HG03039 (cell line): Measurements from ENCODE around the gene WFDC1.
"Not testable (repeated sequence)": the region's sequence is repeated elsewhere in the genome, so short reads cannot be mapped to it uniquely, and the experiment has no call there.

ENCODE experiments used
- ATAC-seq: cut with Tn5 transposase; IDR thresholded peaks from one replicate; pipeline ENCODE4 v1.9.1; 2021; ENCODE audit warnings: mild to moderate bottlenecking, moderate library complexity; ENCODE audit not compliant: unreplicated experiment

WFDC1 gene

DNA sequence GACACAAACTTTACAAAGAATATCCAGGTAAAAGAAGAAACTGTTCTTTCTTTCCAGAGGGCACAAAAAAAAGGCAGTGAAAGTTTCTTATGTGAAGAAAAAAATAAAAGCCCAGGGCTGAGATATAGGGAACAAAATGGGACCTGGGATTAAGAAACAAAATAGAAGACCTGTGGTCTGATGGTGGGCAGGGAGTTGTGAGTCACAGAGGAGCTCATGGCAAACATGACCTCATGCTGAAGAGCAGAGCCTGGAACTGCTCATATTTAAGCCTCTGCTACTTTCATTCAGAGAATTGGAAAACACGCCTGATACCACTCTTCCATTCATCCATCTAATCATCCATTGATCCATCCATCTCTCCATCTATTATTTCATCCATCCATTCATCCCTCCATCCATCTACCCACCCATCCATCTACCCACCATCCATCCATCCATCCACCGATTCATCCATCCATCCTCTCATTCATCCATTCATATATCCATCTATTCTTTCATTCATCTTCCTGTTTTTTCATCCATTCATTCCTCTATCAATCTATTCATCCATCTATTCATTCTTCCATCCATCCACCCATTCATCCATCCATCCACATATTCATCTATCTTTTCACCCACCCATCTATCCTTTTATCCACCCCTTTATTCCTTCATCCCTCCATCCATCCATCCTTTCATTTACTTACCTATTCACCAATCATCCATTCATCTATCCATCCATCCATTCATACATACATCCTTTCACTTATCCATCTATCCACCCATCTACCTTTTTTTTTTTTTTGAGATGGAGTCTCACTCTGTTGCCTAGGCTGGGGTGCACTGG is 30.0 kb downstream of the WFDC1 start:
- ATAC-seq: no peak

GRCh38 chr16:84326545-84326944 is 31.9 kb downstream of the WFDC1 start:
- no peak for ATAC-seq

GRCh38 chr16:84327926-84328505 is 33.3 kb downstream of the WFDC1 start:
- no peak for ATAC-seq

DNA sequence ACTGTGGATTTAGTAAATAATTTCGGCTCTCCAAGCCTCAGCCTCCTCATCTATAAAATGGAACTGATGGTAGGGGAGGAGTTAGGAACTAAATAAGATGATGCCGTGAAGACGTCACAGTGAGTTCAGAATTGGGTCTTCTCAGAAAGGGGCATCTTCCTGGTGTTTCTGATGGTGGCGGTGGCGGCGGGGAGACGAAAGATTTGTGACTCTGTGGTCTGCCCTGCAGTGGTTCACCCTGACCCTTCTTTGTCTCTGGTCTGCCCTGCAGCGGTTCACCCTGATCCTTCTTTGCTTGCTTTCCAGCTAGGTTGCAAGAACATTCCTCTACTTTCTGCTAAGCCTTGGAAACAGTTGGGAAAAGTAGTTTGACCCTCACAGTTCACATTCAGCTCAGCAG is 34.3 kb downstream of the WFDC1 start:
- no peak for ATAC-seq

DNA sequence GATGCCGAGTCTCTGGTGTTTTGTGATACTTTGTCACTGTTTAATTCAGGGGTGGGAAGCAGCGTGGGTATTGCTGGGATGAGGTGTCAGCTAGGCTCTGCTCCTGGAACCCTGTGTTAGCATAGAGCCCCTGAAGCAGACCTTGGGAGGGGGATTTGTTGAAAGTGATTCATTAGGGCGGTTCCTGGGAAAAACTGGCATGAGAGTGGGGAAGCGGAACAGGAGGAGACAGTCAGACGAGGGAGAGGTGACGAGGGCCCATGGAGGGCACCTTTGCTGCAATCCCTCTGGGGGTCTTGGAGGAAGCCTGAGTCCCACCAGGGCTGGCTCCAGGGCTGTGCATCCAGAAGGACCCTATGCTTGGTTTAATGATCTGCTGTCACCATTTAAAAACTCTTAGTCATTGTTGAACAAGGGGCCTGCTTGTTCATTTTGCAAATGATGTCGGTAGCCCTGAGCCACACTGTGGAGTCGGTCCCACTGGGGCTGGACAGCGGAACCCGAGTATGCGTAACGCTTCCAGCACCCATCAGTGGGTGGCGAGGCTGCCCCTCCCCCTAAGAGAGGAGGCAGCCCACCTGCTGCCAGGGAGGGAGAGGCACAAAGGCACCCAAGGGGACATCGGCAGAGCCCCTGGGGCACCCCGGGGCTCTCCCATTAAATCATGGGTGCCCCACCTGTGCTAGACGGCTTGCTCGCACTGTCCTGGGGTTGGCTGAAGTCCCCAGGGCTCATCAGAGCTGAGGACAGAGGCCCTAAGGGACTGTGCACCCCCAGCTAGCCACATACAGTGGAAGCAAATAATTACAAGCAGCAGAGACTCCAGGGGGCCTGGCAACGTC is 35.4 kb downstream of the WFDC1 start:
- no peak for ATAC-seq

DNA sequence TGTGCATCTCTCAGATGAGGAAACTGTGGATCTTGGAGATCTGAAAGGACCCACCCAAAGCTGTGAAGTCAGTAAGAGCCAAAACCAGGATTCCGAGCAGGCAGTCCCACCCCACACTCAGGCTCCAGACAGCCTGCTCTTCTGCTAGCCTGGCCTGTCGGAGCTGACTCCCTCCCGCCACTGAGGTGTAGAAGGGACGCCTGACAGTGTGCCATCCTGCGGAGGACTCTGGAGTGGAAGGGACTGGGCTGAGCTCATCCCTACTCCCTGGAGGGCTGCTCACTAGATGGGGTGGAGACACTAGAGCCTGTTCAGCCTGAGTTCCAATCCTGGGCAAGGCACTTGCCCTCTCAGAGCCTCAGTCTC is 36.0 kb downstream of the WFDC1 start:
- ATAC-seq: no peak

- no peak for ATAC-seq
Observed at GRCh38 chr16:84331998-84332780, 37.5 kb downstream of the WFDC1 start.

- ATAC-seq: no peak
Observed at GRCh38 chr16:84332975-84333684, 38.5 kb downstream of the WFDC1 start.

DNA sequence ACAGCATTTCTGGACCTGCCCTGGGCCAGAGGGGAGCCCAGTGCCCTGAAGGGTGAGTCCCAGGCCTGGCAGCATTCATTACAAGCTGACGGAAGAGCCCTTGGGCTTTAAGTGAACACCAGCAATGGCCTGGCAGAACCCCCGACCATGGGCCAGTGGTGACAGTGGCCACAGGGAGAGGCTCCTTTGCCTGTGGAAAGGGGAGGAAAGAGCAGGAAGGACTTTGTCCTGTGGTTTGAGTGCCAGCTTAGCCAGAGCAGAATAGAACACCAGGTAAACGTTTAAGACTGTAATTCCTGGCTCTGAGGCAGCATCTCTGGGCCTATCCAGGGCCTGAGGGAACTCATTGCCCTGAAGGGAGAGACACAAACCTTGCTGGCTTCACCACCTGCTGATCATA is 39.4 kb downstream of the WFDC1 start:
- no peak for ATAC-seq

GRCh38 chr16:84334482-84334881 is 39.8 kb downstream of the WFDC1 start:
- ATAC-seq: no peak

GRCh38 chr16:84337236-84337635 is 42.6 kb downstream of the WFDC1 start:
- ATAC-seq: not testable (repeated sequence)

GRCh38 chr16:84339311-84339710 is 44.6 kb downstream of the WFDC1 start:
- ATAC-seq: no peak

GRCh38 chr16:84339766-84340165 is 45.1 kb downstream of the WFDC1 start:
- ATAC-seq: no peak

DNA sequence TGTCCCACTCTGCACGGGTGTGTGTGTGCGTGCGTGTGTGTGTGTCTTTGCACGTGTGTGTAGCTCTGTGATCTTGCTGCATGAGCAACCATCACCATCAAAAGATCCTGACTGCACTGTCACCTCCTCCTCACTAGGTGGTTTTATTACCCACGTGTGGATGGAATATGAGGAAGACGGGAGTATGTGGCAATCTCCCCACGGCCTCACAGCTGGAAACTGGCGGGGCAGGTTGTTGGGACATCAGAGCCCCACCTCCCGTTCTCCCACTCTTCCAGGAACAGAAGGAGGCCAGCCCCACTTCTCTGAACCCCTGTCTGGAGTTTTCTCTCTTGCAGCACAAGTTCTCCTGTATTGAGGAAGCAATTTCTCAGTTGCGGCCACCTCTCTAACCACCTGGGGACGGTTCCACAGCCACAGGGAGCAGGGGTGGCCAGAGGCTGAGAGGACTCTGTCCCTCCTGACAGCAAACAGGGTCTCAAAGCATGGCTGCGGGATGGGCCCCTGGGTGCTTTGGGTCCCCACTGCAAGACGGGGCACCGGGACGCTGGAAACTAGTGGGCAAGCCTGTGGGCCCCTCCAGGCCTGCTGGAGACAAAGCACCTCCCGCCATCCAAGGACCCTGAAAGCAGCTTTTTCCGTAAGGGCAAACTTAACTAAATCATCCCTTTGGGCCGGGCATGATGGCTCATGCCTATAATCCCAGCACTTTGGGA is 45.8 kb downstream of the WFDC1 start:
- no peak for ATAC-seq

DNA sequence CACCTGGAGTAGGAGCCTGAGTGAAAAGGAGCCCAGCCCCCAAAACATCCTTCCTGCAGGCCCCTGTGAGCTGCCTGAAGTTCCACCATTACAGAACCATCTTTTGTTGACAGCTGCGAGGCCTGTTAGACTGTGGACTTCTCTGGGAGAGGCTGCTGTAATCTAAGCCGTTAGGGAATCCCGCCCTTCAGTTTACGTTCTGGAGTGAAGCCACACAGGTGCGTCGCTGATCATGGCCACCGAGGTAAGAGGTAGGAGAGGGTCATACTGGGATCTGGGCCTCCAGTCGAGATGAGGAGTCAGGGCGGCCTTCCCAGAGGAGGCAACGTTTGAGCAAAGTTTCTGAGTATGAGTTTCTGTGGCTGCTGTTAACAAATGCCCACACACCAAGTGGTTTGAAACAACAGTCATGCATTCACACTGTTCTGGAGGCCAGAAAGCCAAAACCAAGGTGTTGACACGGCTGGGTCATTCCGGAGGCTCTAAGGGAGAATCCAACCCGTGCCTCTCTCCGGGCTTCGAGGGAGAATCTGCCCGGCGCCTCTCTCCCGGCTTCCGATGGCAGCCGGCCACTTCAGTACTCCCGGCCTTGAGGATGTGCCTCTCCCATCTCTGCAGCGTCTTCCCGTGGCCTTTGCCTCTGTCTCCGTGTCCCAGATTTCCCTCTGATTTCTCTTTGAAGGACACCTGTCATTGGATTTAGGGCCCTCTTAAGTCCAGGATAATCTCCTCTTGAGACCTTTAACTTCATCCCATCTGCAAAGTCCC is 47.0 kb downstream of the WFDC1 start:
- ATAC-seq: no peak

DNA sequence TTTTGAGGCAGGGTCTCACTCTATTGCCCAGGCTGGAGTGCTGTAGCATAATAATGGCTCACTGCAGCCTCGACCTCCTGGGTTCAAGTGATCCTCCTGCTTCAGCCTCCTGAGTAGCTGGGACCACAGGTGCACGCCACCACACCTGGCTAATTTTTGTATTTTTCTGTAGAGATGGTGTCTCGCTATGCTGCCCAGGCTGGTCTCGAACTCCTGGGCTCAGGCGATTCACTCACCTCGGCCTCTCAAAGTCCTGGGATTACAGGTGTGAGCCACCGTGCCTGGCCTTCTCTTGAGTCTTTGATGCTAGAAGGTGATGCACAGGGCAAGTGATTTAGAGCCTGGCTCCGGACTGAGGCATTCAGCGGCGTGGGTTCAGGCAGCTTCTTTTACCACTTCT is 49.1 kb downstream of the WFDC1 start:
- ATAC-seq: not testable (repeated sequence)

- no peak for ATAC-seq
Observed at GRCh38 chr16:84344781-84345180, 50.1 kb downstream of the WFDC1 start.

GRCh38 chr16:84347161-84347560 is 52.5 kb downstream of the WFDC1 start:
- ATAC-seq: no peak

DNA sequence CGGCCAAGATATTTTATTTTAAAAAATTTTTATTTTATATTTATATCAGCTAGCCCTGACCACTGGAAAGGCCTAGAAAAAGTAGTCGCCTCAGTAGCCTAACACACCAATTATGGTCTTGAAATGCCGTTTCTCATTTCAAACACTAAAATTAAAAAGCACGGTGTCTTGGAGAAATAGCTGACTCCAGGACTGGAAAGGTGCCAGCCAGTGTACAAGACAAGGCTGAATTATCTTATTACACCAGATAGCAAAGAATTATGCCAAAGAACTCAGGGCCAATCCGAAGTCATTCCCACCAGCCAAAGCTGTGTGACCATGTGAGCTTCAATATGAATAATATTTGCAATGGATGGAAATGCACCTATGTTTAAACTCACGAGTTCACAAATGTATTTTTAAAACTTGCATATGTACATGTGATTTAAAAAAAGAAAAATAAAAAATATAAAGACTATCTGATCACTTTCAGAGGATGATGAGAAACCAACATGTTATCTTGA is 53.8 kb downstream of the WFDC1 start:
- ATAC-seq: no peak
